NCI-H1092 (cell line): ENCODE measurements around the gene CCDC88C.
"Not testable (repeated sequence)": the region's sequence is repeated elsewhere in the genome, so short reads cannot be mapped to it uniquely, and the experiment has no call there.

Experiments
- DNase-seq: peaks from one replicate; lab custom pipeline; 2025; lab: John Stamatoyannopoulos, UW

The CCDC88C gene

DNA sequence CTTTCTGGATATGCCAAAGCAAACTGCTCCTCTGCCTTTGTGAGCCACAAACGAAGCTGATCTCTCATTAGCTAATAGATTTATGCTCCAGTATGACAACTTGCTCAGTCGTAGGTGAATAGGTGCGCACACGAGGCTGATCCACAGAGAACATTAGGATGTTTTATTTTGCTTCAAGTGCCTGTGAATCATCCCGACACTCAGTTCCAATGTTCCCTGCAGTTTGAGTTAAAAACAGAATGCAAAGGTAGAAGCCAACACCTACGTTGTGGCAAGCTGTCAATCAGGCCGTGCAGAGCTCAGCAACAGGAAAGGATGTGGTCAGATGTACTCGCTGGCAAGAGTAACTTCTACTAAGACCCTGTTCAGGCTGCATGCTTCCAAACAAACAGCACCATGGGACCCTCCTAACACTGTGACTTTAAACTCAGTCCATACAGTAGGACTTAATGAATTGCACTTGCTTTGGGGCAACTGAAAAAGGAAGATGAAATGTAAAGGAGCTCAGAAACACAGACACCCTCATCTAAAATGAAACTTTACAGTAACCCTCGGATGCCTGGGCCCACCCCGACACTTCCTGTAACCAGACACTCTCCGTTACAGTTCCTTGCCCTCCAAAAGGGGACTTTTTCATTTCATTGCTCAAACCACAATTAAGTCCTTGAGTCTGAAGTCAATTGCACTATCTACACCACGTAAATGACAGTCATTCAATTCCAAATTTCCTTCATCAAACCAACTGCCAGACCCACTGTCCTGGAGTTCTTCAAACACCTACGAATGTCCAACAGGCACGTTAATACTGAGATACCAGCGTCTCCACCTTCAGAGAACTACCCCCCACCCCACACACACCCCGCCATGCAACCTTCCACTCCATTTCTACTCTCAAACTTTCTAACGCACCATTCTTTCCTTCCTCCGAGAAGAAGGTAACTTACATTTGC is 1.6 kb downstream of the CCDC88C start:
- DNase-seq, result no peak

DNA sequence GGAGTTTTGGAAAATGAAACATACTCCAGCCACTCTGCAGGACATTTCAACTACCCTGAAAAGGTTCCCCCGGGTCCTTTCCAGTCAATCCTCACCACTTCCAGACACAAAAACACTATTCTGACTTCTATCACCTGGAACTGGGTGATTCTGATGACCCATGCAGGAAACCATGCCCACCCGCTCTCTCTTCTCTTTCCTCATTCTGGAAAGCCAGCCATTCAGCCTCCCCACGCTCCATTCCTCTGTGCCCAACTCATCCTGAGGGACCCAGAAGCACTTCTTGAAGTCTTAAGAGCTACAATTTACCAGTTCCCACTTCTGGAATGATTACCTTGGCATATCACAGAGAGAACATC is 3.2 kb downstream of the CCDC88C start:
- no peak for DNase-seq

DNA sequence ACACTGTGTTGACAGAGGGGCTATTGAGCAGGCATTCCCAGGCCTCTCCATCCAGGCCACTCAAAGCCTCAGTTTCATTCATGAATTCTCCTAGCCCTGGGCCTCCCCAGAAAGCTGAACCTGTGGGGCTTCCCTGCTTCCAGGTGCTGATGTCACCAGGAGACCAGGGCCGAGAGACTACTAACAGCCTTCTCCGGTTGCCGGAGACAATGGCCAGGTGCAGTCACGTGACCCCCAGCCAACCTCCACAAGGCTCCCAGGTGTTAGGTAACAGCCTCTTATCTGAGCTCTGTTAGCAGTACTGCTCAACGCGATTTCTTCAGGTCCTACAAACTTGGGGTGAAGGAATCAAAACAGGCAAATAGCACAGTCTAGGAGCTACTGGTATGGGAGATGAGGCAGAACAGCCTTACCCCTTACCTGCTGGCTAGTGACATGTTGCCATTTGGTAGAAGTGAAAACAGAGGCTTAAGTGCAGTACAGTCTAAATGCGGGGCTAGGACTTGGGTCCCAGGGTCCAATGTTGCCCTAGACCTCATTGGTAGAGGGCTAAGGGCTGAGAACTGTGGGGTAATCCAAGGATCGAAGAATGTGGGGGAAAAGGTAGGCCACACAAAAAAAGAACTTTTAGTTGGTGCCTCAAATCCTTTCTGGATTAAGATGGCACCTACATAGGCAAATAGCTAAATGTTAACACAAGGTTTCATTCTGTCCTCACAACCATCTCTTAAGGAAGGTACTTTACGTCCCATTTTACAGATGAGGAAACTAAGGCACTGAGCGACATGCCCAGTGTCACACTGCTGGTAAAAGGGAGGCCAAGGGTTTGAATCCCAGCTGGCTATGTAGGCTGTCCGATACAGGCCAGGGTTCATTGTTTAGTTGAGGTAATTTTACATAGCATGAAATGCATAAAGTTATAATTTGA is 3.8 kb downstream of the CCDC88C start:
- DNase-seq, result no peak

DNA sequence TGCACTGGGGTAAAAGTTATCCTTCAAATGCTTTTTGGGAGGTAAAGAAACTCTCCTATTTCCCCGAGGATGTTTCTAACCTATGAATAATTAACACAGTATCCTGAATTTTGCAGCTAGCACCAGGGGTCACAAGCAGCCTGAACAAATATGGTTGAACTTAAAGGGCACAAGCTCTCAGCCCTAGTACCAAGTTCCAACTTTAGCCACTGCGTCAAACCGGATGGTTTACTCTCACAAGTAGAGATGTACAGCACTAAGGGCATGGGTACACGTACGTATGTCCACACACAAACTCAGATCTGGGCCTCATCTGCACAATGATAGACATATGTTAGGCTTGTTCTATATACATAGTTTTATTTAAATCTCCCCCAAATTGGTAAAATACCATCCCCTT is 4.7 kb downstream of the CCDC88C start:
- no peak for DNase-seq

DNA sequence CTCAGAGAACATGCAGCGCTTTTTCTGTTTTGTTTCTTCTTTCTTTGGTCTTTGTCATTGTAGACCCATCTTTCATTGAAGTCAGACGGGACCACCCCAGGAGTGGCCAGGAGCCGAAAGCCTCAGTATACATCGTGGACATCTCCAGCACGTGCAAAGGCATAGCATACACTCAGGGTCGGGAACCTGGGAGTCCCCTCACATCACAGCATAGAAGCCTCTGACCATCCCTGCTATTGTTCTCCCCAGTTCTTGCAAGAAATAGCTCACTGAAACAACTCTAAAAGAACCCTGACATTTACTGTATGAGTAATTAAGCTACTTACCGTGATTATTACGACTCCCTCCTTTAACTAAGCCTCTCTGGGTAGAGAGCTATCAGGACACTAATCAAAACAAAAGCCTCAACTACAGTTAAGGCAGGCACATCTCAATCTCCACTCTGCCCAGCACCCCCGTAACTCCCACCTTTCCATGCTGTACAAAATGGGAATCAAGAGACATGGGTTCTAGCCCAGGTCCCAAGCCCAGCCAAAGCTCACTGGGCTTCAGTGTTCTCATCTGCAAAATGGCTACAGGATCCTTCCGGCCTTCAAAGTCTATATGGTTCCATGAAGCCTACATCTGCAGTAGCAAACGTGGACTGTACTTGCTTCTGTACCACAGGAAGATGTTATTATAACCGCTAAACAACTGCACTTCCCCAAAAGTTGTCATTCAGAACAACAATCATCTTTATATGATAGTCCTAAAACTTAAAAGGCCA is 6.7 kb downstream of the CCDC88C start:
- DNase-seq, result no peak

DNA sequence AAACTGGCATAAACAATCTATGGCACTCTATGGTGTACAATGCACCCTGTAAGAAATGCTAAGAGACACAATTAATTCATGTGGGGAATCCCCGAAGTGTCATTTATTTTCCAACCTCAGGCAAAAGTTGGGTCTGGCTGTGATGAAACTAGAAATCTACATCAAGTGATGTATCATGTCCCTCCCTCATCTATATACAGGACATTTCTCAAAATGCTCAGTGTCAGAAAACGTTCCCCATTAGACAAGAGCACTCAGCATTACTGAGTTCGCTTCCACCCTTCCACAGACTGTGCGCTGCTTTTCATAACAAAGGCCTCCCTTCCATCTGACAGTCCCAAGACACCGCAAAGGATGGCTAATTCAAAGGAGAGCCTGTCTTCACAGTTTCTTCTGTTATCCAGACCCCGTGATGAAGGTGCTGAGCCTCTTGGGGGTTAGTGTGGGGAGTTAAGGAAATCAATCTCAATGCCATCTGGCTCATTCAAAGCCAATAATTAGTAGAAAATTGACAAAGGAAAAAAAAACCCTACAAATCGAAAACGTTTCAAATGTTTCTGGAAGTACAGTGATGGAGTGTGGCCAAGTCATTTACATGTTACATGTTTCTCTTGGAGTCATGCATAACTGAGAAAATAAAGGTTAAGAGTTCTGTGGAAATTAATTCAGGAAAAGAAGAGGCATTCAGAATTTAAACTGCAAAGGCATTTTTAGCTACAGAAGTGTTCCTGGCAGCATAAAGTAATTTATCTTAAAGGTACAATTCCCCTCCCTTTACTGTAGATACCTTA is 7.5 kb downstream of the CCDC88C start:
- DNase-seq, result no peak

DNA sequence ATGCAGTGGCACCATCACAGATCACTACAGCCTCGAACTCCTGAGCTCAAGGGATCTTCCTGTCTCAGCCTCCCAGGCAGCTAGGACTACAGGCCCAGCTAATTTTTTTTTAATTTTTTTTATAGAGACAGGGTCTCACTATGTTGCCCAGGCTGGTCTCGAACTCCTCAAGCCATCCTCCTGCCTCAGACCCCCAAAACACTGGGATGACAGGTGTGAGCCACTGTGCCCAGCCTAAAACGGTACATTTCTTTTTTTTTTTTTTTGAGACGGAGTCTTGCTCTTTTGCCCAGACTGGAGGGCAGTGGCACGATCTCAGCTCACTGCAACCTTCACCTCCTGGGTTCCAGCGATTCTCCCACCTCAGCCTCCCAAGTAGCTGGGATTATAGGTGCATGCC is 8.4 kb downstream of the CCDC88C start:
- DNase-seq, result not testable (repeated sequence)

DNA sequence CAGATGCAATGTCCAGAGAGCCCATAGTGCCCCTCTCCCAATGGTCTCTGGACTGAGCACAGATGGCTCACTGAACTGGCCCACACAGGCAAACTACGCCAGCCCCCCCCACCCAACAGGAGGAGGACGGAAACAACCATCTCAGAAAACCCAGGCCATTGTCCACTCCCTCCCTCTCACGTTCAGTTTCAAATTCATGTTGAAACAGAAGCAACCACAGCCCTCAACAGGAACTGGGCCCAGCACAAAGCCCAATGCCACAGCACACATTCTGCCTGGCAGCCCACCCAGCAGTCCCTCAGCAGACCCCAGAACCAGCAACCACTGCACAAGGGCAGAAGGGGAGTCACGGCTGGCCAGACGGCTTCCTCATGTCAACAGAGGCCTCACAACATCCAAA is 10.6 kb downstream of the CCDC88C start:
- no peak for DNase-seq

DNA sequence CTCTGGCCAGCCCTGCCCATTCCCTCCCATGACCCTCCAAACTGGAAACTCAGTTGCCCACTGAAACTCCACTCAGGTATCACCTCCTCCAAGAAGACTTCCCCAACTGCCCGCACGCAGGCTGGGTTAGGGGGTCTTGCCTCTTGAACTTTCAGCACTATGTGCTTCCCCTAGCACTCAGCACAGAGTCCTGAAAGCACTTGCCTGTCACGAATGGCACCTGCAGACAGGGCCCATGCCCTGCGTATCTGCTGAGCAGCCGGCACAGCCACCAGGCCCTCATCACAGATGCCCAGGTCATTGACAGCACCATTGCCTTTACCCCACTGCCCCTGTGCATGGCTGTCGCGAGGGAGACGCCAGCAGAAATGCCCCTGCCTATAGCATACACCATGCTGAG is 11.2 kb downstream of the CCDC88C start:
- no peak for DNase-seq

DNA sequence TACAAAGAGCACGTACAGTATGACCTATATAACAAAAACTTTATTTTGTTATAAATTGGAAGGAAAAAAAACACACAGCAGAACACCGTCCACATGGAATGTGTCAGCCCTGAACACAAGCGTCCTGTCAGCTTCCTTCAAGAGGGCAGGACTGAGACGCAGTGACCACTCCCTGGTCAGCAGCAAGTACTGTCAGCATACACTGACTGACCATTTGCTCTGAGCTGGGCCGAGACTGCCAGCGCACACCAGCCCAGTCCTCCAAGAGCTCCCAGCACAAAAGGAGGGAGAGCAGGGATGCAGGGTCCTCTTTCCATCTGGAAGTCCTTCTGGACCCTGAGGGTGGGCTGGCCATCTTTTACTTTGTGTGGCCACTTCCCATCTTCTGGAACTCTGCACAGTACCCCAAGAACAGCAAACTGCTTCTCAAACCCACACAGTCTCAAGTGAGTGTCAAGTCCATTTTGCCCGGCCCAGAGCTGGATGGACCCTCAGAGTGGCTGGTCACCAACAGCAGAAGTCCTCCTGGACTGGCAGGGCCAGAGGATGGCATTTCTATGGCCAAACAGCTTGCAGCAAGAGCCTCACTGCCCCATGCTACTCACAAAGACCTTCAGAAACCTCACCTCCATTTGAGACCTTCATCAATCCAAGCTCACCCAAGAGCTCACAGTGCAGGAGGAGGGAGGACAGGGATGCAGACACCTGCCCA is 11.7 kb downstream of the CCDC88C start:
- DNase-seq, result no peak

DNA sequence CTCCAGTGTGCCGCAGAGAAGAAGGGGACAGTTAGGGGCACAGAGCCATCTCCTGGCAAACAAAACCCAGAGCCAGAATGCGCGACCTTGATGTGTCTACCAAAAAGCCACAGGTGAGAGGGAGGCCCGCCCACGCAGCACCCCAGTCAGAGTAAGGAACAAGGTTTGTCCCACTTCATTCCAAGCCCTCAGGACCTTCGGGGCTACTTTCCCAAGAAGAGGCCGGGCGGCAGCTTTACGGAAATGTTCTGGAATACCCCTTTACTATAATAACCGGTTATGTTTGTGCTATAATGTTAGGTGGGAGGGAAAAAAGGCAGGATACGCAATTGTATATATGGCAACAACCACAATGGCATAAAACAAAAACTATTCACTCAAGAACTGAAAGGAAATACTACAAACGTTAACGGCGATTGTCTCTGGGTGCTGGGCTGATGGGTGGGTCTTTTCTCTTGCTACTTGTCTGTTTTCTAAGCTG is 12.3 kb downstream of the CCDC88C start:
- no peak for DNase-seq

DNA sequence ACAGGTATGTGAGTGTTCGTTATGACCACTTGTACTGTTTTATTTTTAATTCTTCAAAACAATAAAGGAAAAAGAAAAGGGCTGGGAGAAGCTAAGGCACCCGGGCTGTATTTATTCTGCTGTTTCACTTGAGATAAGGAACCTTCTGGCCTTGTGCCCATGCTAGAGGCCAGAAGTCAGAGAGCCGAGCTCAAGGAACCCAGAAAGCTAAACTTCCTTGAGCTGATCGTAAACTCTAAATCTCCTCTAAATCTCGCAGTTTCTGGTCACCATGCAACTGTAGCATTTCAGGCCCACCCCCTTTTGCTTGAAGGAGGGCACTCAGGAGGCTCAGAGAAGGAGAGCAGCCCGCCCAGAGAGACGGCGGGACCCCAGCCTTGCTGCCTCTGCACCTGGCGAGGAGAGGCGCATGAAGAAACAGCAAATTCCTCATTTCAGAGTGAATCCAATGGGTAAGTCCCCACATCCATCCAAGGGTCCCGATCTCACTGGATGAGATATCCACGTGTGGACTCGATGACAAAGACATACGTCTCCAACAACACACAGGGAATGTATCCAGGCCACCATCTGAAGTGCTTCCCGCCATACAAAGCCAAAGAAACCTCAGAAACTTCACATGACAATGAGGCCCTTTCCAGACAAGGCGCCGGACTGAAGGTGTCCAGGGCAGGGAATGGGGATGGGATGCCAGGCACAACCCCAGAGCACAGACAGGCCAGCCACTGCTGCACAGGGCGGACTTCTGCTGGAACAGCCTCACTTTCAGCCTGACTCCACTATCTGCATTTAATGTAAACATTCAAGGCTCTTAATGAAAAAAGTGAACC is 14.6 kb downstream of the CCDC88C start:
- no peak for DNase-seq

DNA sequence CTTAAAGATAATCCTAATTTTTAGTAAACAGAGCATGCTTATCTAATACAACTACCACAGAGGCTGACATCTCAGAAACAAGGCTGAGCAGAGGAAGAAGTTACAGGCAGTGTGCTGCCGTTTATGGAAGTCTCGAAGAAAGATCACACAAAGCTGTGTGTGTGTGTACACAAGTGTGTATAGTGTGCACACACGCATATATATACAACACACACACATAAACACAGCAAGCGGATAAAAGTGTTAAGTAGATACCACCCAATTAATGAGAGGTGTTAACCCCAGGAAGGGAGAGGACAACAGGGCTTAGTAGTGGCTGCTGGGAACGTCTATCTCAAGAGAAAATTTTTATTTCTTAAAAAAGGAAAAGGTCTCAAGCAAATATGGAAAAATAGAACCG is 15.3 kb downstream of the CCDC88C start:
- DNase-seq, result no peak

DNA sequence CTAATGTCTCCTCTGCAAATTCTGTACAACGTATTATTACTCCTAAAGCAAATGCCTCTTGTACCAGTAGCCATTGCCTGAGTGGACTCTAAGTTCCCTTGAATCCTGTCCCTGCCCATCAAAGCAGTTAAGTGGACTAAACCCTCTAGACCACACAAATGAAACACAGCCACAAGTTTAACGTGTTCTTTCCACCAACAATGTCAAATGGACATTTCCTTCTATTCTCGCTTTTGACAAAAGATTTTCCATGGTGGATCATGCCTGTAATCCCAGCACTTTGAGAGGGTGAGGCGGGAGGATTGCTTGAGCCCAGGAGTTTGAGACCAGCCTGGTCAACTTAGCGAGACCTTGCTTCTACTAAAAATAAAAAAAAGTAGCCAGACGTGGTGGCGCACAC is 15.9 kb downstream of the CCDC88C start:
- no peak for DNase-seq

DNA sequence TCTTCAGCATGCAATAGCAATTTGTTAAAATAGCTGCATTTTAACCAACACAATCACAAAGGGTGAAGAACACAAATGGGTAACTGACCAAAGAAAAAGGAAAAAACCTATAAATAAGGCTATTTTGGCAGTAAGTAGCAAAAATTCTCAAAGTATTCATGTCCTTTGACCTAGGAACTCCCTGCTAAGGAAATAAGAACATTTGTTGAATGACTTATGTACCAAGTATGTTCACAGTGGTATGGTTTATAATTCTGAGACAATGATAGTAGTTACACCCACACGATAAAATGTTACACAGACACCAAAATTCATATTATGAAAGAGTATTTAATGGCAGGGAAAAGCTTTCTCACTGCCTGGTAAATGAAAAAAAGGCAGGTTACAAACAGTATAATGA is 16.9 kb downstream of the CCDC88C start:
- DNase-seq, result no peak

DNA sequence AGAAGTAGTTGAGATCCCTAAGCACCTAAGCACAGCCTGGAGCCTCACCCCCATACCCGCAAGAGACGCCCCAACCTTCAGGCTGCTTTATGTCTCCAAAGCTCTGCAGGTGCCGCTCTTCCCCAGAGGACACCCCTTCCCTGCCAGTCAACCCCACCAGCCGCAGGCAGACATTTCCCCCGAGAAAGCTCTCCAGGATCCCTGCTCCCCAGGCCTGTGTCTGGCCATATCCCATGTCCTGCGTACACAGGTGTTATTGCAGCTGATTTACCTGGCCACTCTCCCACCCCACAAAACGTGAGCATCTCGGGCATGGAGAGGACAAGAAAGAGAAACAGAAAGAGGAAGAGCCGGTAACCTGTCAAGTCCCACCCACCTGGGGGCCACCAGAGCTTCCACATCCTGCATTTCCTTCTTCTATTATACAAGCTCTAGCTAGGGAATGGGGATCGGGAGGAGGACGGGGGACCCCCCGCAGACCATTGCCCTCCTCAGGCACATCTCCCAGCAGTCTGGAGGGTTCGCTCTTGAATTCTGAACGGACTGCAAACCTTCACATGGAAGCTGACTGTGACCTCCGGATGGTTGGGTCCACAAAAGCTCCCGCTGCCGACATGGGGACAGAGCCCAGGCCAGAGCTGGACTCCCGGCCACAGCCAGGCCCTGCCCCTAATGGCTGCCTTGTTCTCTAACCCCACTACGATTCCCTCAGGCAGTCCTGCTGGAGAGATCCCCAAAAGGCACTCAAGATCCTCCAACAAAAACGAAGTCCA is 17.6 kb downstream of the CCDC88C start:
- DNase-seq, result no peak

DNA sequence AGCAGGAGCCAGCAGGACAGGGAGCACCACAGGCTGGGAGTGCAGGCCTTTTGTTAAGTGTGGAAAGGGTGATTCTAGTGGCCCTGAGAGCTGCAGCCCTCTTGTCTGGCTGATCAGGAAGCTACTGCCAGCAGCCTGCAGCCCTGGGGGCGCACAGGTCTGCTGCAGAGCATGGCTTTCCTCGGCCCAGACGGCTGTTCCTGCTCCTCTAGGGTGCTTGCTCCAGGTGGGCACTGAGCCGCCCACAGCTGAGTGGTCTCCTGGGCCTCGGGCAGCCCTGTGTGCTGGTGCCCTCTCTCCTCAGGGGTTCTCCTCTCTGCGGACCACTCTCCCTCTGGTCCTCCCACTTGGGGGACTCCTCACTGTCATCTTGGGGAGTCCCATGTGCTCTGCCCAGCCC is 18.9 kb downstream of the CCDC88C start:
- no peak for DNase-seq

DNA sequence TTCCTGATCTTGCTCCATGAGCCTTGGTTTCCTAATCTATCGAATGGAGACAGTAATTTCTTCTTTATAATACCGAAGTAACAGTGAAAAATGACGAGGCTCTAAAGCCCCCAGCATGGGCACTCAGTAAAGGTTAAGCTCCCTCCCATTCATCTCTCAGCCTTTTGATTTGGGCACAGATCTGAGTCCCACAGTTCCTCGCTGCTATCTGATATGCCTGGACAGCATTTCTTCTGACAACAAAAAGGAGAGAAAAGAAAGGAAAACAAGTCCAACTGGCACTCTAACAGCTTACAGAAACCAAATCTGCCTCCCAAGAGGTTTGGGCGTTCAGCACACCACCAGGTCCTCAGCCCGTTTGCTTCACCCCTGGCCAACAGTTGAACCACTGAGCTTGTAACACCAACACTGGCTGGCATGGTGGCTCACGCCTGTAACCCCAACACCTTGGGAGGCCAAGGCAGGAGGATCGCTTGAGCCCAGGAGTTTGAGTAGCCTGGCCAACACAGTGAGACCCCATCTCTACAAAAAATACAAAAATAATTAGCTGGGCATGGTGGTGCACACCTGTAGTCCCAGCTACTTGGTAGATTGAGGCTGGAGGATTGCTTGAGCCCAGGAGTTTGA is 19.5 kb downstream of the CCDC88C start:
- DNase-seq, result no peak
